SK-MEL-5 (cell line): ENCODE measurements around the gene ARL8B. TPM values are rescaled to one million over a fixed set of nuclear protein-coding genes. Genes with fewer than 3 reads are reported as not detected.
"Not testable (repeated sequence)": the region's sequence is repeated elsewhere in the genome, so short reads cannot be mapped to it uniquely, and the experiment has no call there.

ENCODE experiments used
- DNase-seq: peaks from one replicate; pipeline ENCODE4 v3.0.0-alpha.2; 2016; ENCODE audit warnings: low read depth, low spot score
- in situ Hi-C: cut with HindIII; loops from 2 replicates; pipeline ENCODE4 v1.10.0; 2016; ENCODE audit warnings: low sequenced_read_pairs, high pct_unique_total_duplicates, low pct_unique_long_range_greater_than_20kb
- total RNA-seq: library from RNA; depleted of rRNA; stranded (reverse); fragments of >200 nt; shearing (Covaris generic); gene quantifications from 2 replicates; pipeline ENCODE4 v1.2.3, GENCODE V29; 2014

The ARL8B gene
- total RNA-seq, 1 experiment from 2014 or later: 100 TPM

GRCh38 chr3:5136211-5136918 is 14.3 kb downstream of the ARL8B start:
- peak; percentile 58 for DNase-seq
- in situ Hi-C loops: no loop called here

- DNase-seq: no peak
- in situ Hi-C loops: no loop called here
Measured at GRCh38 chr3:5136919-5137429, 14.9 kb downstream of the ARL8B start.

GRCh38 chr3:5138214-5138981 is 16.3 kb downstream of the ARL8B start:
- DNase-seq: peak; percentile 58
- in situ Hi-C loops: no loop called here

GRCh38 chr3:5140230-5140621 is 18.1 kb downstream of the ARL8B start:
- in situ Hi-C loops: no loop called here

GRCh38 chr3:5140839-5141238 is 18.7 kb downstream of the ARL8B start:
- in situ Hi-C loops: no loop called here

More at GRCh38 chr3:5140230-5140621, 18.1 kb downstream of the ARL8B start:
- DNase-seq: no peak

GRCh38 chr3:5141760-5142159 is 19.7 kb downstream of the ARL8B start:
- DNase-seq: no peak
- in situ Hi-C loops: no loop called here

More at GRCh38 chr3:5140839-5141238, 18.7 kb downstream of the ARL8B start:
- no peak for DNase-seq

GRCh38 chr3:5143464-5143863 is 21.4 kb downstream of the ARL8B start:
- no peak for DNase-seq
- in situ Hi-C loops: no loop called here

GRCh38 chr3:5144316-5144994 is 22.4 kb downstream of the ARL8B start:
- DNase-seq: no peak
- in situ Hi-C loops: no loop called here

GRCh38 chr3:5145120-5145519 is 23.0 kb downstream of the ARL8B start:
- in situ Hi-C loops: no loop called here
- no peak for DNase-seq

- in situ Hi-C loops, DNase-seq: not testable (repeated sequence)
Measured at GRCh38 chr3:5147152-5147551, 25.1 kb downstream of the ARL8B start.

- in situ Hi-C loops: no loop called here
Measured at GRCh38 chr3:5149306-5149880, 27.3 kb downstream of the ARL8B start.

GRCh38 chr3:5151586-5151985 is 29.5 kb downstream of the ARL8B start:
- DNase-seq: no peak
- in situ Hi-C loops: no loop called here

More at GRCh38 chr3:5149306-5149880, 27.3 kb downstream of the ARL8B start:
- no peak for DNase-seq

- in situ Hi-C loops: no loop called here
Measured at GRCh38 chr3:5153074-5153473, 31.0 kb downstream of the ARL8B start.

GRCh38 chr3:5155241-5155640 is 33.1 kb downstream of the ARL8B start:
- in situ Hi-C loops: no loop called here
- no peak for DNase-seq

More at GRCh38 chr3:5153074-5153473, 31.0 kb downstream of the ARL8B start:
- DNase-seq: no peak

- no peak for DNase-seq
- in situ Hi-C loops: no loop called here
Measured at GRCh38 chr3:5160321-5160720, 38.2 kb downstream of the ARL8B start.

GRCh38 chr3:5160940-5161858 is 39.1 kb downstream of the ARL8B start:
- in situ Hi-C loops: no loop called here
- DNase-seq: no peak

- in situ Hi-C loops: no loop called here
- DNase-seq: peak; percentile 3
Measured at GRCh38 chr3:5162102-5162501, 40.0 kb downstream of the ARL8B start.
